ENCODE measurements around the gene LRRFIP1.

The LRRFIP1 gene

GRCh38 chr2:237627441-237628246 lies at the start of gene LRRFIP1:
Gene LRRFIP1 (plus strand): TSS chr2:237627587. CDS start chr2:237627645, 58 bp downstream.
- no peak for DNase-seq (ENCODE audit: low read depth)
- TF ChIP-seq CTCF (IDR thresholded peaks at IDR 0.05; ENCODE audit: insufficient read depth, low read depth, low read length, missing control alignments) = no peak
- H3K4me3 ChIP-seq (ENCODE audit: low read depth, low read length) = no peak within 1 kb of the TSS

- DNase-seq (ENCODE audit: low read depth) = no peak
Observed at GRCh38 chr2:237577956-237578870, 49.2 kb upstream of the LRRFIP1 start.

GRCh38 chr2:237581326-237581725 lies 46.1 kb upstream of the LRRFIP1 start:
- H3K4me3 ChIP-seq (ENCODE audit: low read depth, low read length) = no peak overlapping the region
- TF ChIP-seq CTCF (IDR thresholded peaks at IDR 0.05; ENCODE audit: insufficient read depth, low read depth, low read length, missing control alignments) = no peak
- DNase-seq (ENCODE audit: low read depth) = no peak

More at GRCh38 chr2:237577956-237578870, 49.2 kb upstream of the LRRFIP1 start:
- TF ChIP-seq CTCF (IDR thresholded peaks at IDR 0.05; ENCODE audit: insufficient read depth, low read depth, low read length, missing control alignments) = no peak
- no peak overlapping the region for H3K4me3 ChIP-seq (ENCODE audit: low read depth, low read length)

GRCh38 chr2:237581751-237582746 lies 45.3 kb upstream of the LRRFIP1 start:
- TF ChIP-seq CTCF (IDR thresholded peaks at IDR 0.05; ENCODE audit: insufficient read depth, low read depth, low read length, missing control alignments) = peak; percentile 35
- peak; percentile 61 for DNase-seq (ENCODE audit: low read depth)
- no peak overlapping the region for H3K4me3 ChIP-seq (ENCODE audit: low read depth, low read length)

GRCh38 chr2:237583385-237584295 lies 43.7 kb upstream of the LRRFIP1 start:
- no peak for TF ChIP-seq CTCF (IDR thresholded peaks at IDR 0.05; ENCODE audit: insufficient read depth, low read depth, low read length, missing control alignments)
- no peak for DNase-seq (ENCODE audit: low read depth)
- no peak overlapping the region for H3K4me3 ChIP-seq (ENCODE audit: low read depth, low read length)
